Activated naive CD4-positive, alpha-beta T cell treated with anti-CD3 and anti-CD28 coated beads, Interleukin-2, amount 50 U/mL, for 72 hours (primary cell): ENCODE data around the gene ITPK1. TPM values are rescaled to one million over a fixed set of nuclear protein-coding genes. Genes with fewer than 3 reads are reported as not detected.

Experiments
- ATAC-seq, 2 donors: fragments of 150-1000 bp; cut with Tn5 transposase; 2 replicates each; pipeline ENCODE4 v1.10.0; 2021; ENCODE audit warnings: mild to moderate bottlenecking in 2 of 2, moderate library complexity in 2 of 2
- DNase-seq, 2 donors: peaks; one replicate each; pipeline ENCODE4 v3.0.0; 2021 to 2022; ENCODE audit warnings: low spot score in 2 of 2
- H3K27ac Mint-ChIP-seq, 2 donors: one replicate each; pipeline ENCODE4 v1.8.0; 2022; ENCODE audit warnings: mild to moderate bottlenecking in 2 of 2, mixed read lengths in 2 of 2
- H3K36me3 Mint-ChIP-seq, 2 donors: one replicate each; pipeline ENCODE4 v1.8.0; 2022; ENCODE audit warnings: mixed read lengths in 2 of 2
- H3K9me3 Mint-ChIP-seq, 2 donors: one replicate each; pipeline ENCODE4 v1.8.0; 2022; ENCODE audit warnings: mixed read lengths in 2 of 2
- total RNA-seq, 2 donors: library from RNA; stranded (reverse); gene quantifications; one replicate each; pipeline ENCODE4 v1.2.3, GENCODE V29; 2022

Gene ITPK1
- total RNA-seq, 2 donors from 2014 or later: 15.2 to 33.2 TPM

GRCh38 chr14:92961567-92961855 lies 154.2 kb downstream of the ITPK1 start:
- Mint-ChIP-seq H3K36me3 (no peaks in the 10 kb centered on the region), H3K27ac (peak overlapping the region in 1 of 2 donors; percentile 31), H3K9me3 (no peaks in the 10 kb centered on the region)
- ATAC-seq: no peak
- DNase-seq: no peak

GRCh38 chr14:92960706-92961566 lies 154.8 kb downstream of the ITPK1 start:
- DNase-seq (no peak), ATAC-seq (no peak)
- no peaks in the 10 kb centered on the region for H3K36me3 Mint-ChIP-seq
- peak overlapping the region in 1 of 2 donors; percentile 31 for H3K27ac Mint-ChIP-seq
- no peaks in the 10 kb centered on the region for H3K9me3 Mint-ChIP-seq

GRCh38 chr14:92959761-92960680 lies 155.7 kb downstream of the ITPK1 start:
- no peak for ATAC-seq

GRCh38 chr14:92959189-92959531 lies 156.6 kb downstream of the ITPK1 start:
- ATAC-seq (no peak), DNase-seq (no peak)
- no peak overlapping the region for H3K27ac Mint-ChIP-seq
- no peaks in the 10 kb centered on the region for H3K36me3 Mint-ChIP-seq
- no peaks in the 10 kb centered on the region for H3K9me3 Mint-ChIP-seq

More at GRCh38 chr14:92959761-92960680, 155.7 kb downstream of the ITPK1 start:
- Mint-ChIP-seq H3K27ac (no peak overlapping the region), H3K36me3 (no peaks in the 10 kb centered on the region), H3K9me3 (no peaks in the 10 kb centered on the region)
- no peak for DNase-seq

- Mint-ChIP-seq H3K9me3 (no peaks in the 10 kb centered on the region), H3K27ac (peak overlapping the region in 1 of 2 donors; percentile 50), H3K36me3 (no peaks in the 10 kb centered on the region)
- ATAC-seq: no peak
- no peak for DNase-seq
These were observed 157.1 kb downstream of the ITPK1 start for GRCh38 chr14:92958373-92959188.

- Mint-ChIP-seq H3K36me3 (no peaks in the 10 kb centered on the region), H3K27ac (no peak overlapping the region), H3K9me3 (no peaks in the 10 kb centered on the region)
- DNase-seq: no peak
- ATAC-seq: no peak
These were observed 158.8 kb downstream of the ITPK1 start for GRCh38 chr14:92956961-92957360.

GRCh38 chr14:92955381-92955780 lies 160.3 kb downstream of the ITPK1 start:
- Mint-ChIP-seq H3K9me3 (no peaks in the 10 kb centered on the region), H3K27ac (no peak overlapping the region), H3K36me3 (no peaks in the 10 kb centered on the region)
- no peak for ATAC-seq
- no peak for DNase-seq

- DNase-seq (no peak), ATAC-seq (no peak)
- Mint-ChIP-seq H3K9me3 (no peaks in the 10 kb centered on the region), H3K36me3 (no peaks in the 10 kb centered on the region), H3K27ac (peak overlapping the region in 1 of 2 donors; percentile 42)
These were observed 160.8 kb downstream of the ITPK1 start for GRCh38 chr14:92954933-92955332.

GRCh38 chr14:92953526-92953925 lies 162.2 kb downstream of the ITPK1 start:
- no peaks in the 10 kb centered on the region for H3K9me3 Mint-ChIP-seq
- ATAC-seq (no peak), DNase-seq (no peak)
- H3K27ac Mint-ChIP-seq: no peak overlapping the region
- no peaks in the 10 kb centered on the region for H3K36me3 Mint-ChIP-seq

GRCh38 chr14:92952481-92953298 lies 163.0 kb downstream of the ITPK1 start:
- no peaks in the 10 kb centered on the region for H3K9me3 Mint-ChIP-seq
- H3K36me3 Mint-ChIP-seq: no peaks in the 10 kb centered on the region
- ATAC-seq (no peak), DNase-seq (no peak)
- H3K27ac Mint-ChIP-seq: no peak overlapping the region

GRCh38 chr14:92951912-92952471 lies 163.7 kb downstream of the ITPK1 start:
- Mint-ChIP-seq H3K9me3 (no peaks in the 10 kb centered on the region), H3K27ac (no peak overlapping the region)
- ATAC-seq: peak; percentile 93 to 96

GRCh38 chr14:92951261-92951660 lies 164.5 kb downstream of the ITPK1 start:
- ATAC-seq: no peak
- Mint-ChIP-seq H3K27ac (no peak overlapping the region), H3K9me3 (no peaks in the 10 kb centered on the region), H3K36me3 (no peaks in the 10 kb centered on the region)
- DNase-seq: no peak

More at GRCh38 chr14:92951912-92952471, 163.7 kb downstream of the ITPK1 start:
- H3K36me3 Mint-ChIP-seq: no peaks in the 10 kb centered on the region
- peak; percentile 79 to 90 for DNase-seq

GRCh38 chr14:92950773-92951172 lies 165.0 kb downstream of the ITPK1 start:
- no peak for ATAC-seq

GRCh38 chr14:92950193-92950540 lies 165.6 kb downstream of the ITPK1 start:
- H3K27ac Mint-ChIP-seq: no peak overlapping the region
- H3K36me3 Mint-ChIP-seq: no peaks in the 10 kb centered on the region
- H3K9me3 Mint-ChIP-seq: no peaks in the 10 kb centered on the region
- DNase-seq (no peak), ATAC-seq (no peak)

More at GRCh38 chr14:92950773-92951172, 165.0 kb downstream of the ITPK1 start:
- no peaks in the 10 kb centered on the region for H3K9me3 Mint-ChIP-seq
- H3K27ac Mint-ChIP-seq: peak overlapping the region in 1 of 2 donors; percentile 55
- no peaks in the 10 kb centered on the region for H3K36me3 Mint-ChIP-seq
- no peak for DNase-seq

- DNase-seq (no peak), ATAC-seq (no peak)
- Mint-ChIP-seq H3K27ac (no peak overlapping the region), H3K9me3 (no peaks in the 10 kb centered on the region), H3K36me3 (no peaks in the 10 kb centered on the region)
These were observed 166.1 kb downstream of the ITPK1 start for GRCh38 chr14:92949496-92950192.
